ENCODE measurements around the gene SOHLH1.

The SOHLH1 gene

GRCh38 chr9:135699440-135699839 is at the start of gene SOHLH1:
Gene SOHLH1, minus strand, starts transcription at chr9:135699481. Its CDS starts 14 bp downstream, at chr9:135699467.
- no peak for DNase-seq (ENCODE audit: low read depth, low spot score)
- H3K27ac ChIP-seq = no peak within 1 kb of the TSS

- no peak for DNase-seq (ENCODE audit: low read depth, low spot score)
Observed at GRCh38 chr9:135748676-135749075, 49.4 kb upstream of the SOHLH1 start.

GRCh38 chr9:135747311-135747710 is 48.0 kb upstream of the SOHLH1 start:
- DNase-seq (ENCODE audit: low read depth, low spot score) = no peak
- H3K27ac ChIP-seq = no peak overlapping the region

More at GRCh38 chr9:135748676-135749075, 49.4 kb upstream of the SOHLH1 start:
- H3K27ac ChIP-seq = no peak overlapping the region

- DNase-seq (ENCODE audit: low read depth, low spot score) = no peak
- no peak overlapping the region for H3K27ac ChIP-seq
Observed at GRCh38 chr9:135746565-135746964, 47.3 kb upstream of the SOHLH1 start.

- DNase-seq (ENCODE audit: low read depth, low spot score) = no peak
- H3K27ac ChIP-seq = no peak overlapping the region
Observed at GRCh38 chr9:135745686-135746324, 46.5 kb upstream of the SOHLH1 start.

- DNase-seq (ENCODE audit: low read depth, low spot score) = no peak
Observed at GRCh38 chr9:135745189-135745588, 45.9 kb upstream of the SOHLH1 start.

GRCh38 chr9:135744333-135745070 is 45.2 kb upstream of the SOHLH1 start:
- DNase-seq (ENCODE audit: low read depth, low spot score) = no peak
- no peak overlapping the region for H3K27ac ChIP-seq

More at GRCh38 chr9:135745189-135745588, 45.9 kb upstream of the SOHLH1 start:
- H3K27ac ChIP-seq = no peak overlapping the region

- H3K27ac ChIP-seq = no peak overlapping the region
- no peak for DNase-seq (ENCODE audit: low read depth, low spot score)
Observed at GRCh38 chr9:135743546-135744332, 44.5 kb upstream of the SOHLH1 start.

- no peak for DNase-seq (ENCODE audit: low read depth, low spot score)
- H3K27ac ChIP-seq = no peak overlapping the region
Observed at GRCh38 chr9:135743021-135743420, 43.7 kb upstream of the SOHLH1 start.

GRCh38 chr9:135741276-135742219 is 42.3 kb upstream of the SOHLH1 start:
- DNase-seq (ENCODE audit: low read depth, low spot score) = no peak
- no peak overlapping the region for H3K27ac ChIP-seq

GRCh38 chr9:135739271-135740220 is 40.3 kb upstream of the SOHLH1 start:
- no peak for DNase-seq (ENCODE audit: low read depth, low spot score)
- H3K27ac ChIP-seq = no peak overlapping the region

- H3K27ac ChIP-seq = no peak overlapping the region
- DNase-seq (ENCODE audit: low read depth, low spot score) = no peak
Observed at GRCh38 chr9:135737840-135738521, 38.7 kb upstream of the SOHLH1 start.

GRCh38 chr9:135736979-135737839 is 37.9 kb upstream of the SOHLH1 start:
- DNase-seq (ENCODE audit: low read depth, low spot score) = no peak
- no peak overlapping the region for H3K27ac ChIP-seq

- no peak for DNase-seq (ENCODE audit: low read depth, low spot score)
- H3K27ac ChIP-seq = no peak overlapping the region
Observed at GRCh38 chr9:135736272-135736978, 37.1 kb upstream of the SOHLH1 start.

- no peak for DNase-seq (ENCODE audit: low read depth, low spot score)
- no peak overlapping the region for H3K27ac ChIP-seq
Observed at GRCh38 chr9:135734616-135735144, 35.4 kb upstream of the SOHLH1 start.

- H3K27ac ChIP-seq = no peak overlapping the region
- no peak for DNase-seq (ENCODE audit: low read depth, low spot score)
Observed at GRCh38 chr9:135732569-135733257, 33.4 kb upstream of the SOHLH1 start.
